Liver (tissue), 9 donors: ENCODE data around the gene NECTIN1. TPM values are rescaled to one million over a fixed set of nuclear protein-coding genes. Genes with fewer than 3 reads are reported as not detected.

Experiments used
- DNase-seq: peaks from one replicate; pipeline ENCODE4 v3.0.0-alpha.2; 2017; ENCODE audit warnings: low spot score
- H3K27ac ChIP-seq, 2 donors: one replicate each; pipeline ENCODE4 v1.7.0; 2013; ENCODE audit warnings: inconsistent platforms in 2 of 2, low read length in 2 of 2, control low read depth in 1 of 2, low read depth in 1 of 2, mild to moderate bottlenecking in 1 of 2
- H3K27me3 ChIP-seq, 4 donors: one replicate each; pipeline versions ENCODE4 v1.6.1 to v1.7.0; 2013; ENCODE audit warnings: low read length in 3 of 4, inconsistent platforms in 1 of 4, mild to moderate bottlenecking in 1 of 4, moderate library complexity in 1 of 4; ENCODE audit not compliant: control insufficient read depth in 4 of 4, insufficient read depth in 4 of 4
- H3K36me3 ChIP-seq, 4 donors: one replicate each; pipeline versions ENCODE4 v1.6.1 to v1.7.0; 2013; ENCODE audit warnings: low read length in 3 of 4, mild to moderate bottlenecking in 3 of 4, low read depth in 1 of 4, moderate library complexity in 1 of 4; ENCODE audit not compliant: control insufficient read depth in 4 of 4, insufficient read depth in 3 of 4
- H3K4me1 ChIP-seq, 4 donors: one replicate each; pipeline versions ENCODE4 v1.6.1 to v1.7.0; 2013; ENCODE audit warnings: low read length in 3 of 4, mild to moderate bottlenecking in 3 of 4, moderate library complexity in 1 of 4; ENCODE audit not compliant: control insufficient read depth in 4 of 4, insufficient read depth in 4 of 4
- H3K4me3 ChIP-seq, 3 donors: one replicate each; pipeline versions ENCODE4 v1.6.1 to v1.7.0; 2013; ENCODE audit warnings: low read length in 3 of 3, control low read depth in 1 of 3, low read depth in 1 of 3, mild to moderate bottlenecking in 1 of 3
- H3K9ac ChIP-seq, 2 donors: one replicate each; pipeline ENCODE4 v1.7.0; 2013; ENCODE audit warnings: low read length in 2 of 2, mild to moderate bottlenecking in 2 of 2, moderate library complexity in 2 of 2, control low read depth in 1 of 2, low read depth in 1 of 2
- H3K9me3 ChIP-seq, 4 donors: one replicate each; pipeline versions ENCODE4 v1.6.1 to v1.7.0; 2013; ENCODE audit warnings: low read length in 3 of 4; ENCODE audit not compliant: control insufficient read depth in 4 of 4
- ATF3 ChIP-seq: IDR thresholded peaks from 2 replicates; pipeline ENCODE4 v1.6.1; 2016; ENCODE audit warnings: antibody characterized with exemption
- CTCF ChIP-seq: fragments of 150-350 bp; IDR thresholded peaks from 2 replicates; pipeline ENCODE4 v1.5.1; 2017; ENCODE audit warnings: improper control_type of control experiment, low read depth, low read length; ENCODE audit not compliant: missing input control
- EGR1 ChIP-seq, 2 donors: IDR thresholded peaks; 2 replicates each; pipeline ENCODE4 v1.6.1; 2016 to 2018; ENCODE audit warnings: antibody characterized with exemption in 2 of 2, low read depth in 2 of 2
- FOXA2 ChIP-seq: IDR thresholded peaks from 2 replicates; pipeline ENCODE4 v1.6.1; 2016; ENCODE audit warnings: antibody characterized with exemption
- GABPA ChIP-seq, 2 donors: IDR thresholded peaks in 1 of 2; conservative IDR thresholded peaks in 1 of 2; 2 replicates each; pipeline ENCODE4 v1.6.1; 2016; ENCODE audit warnings: antibody characterized with exemption in 2 of 2, mild to moderate bottlenecking in 1 of 2, moderate library complexity in 1 of 2
- MAX ChIP-seq: IDR thresholded peaks from 2 replicates; pipeline ENCODE4 v1.6.1; 2016; ENCODE audit warnings: antibody characterized with exemption
- RAD21 ChIP-seq, 2 donors: IDR thresholded peaks; 2 replicates each; pipeline ENCODE4 v1.6.1; 2016; ENCODE audit warnings: antibody characterized with exemption in 2 of 2, mild to moderate bottlenecking in 2 of 2
- YY1 ChIP-seq: IDR thresholded peaks from 2 replicates; pipeline ENCODE4 v1.6.1; 2016; ENCODE audit warnings: antibody characterized with exemption, mild to moderate bottlenecking
- ZBTB33 ChIP-seq: IDR thresholded peaks from 2 replicates; pipeline ENCODE4 v1.6.1; 2016; ENCODE audit warnings: antibody characterized with exemption
- WGBS: extraction: QIAGEN DNeasy Blood & Tissue Kit; methylation state at CpG from one replicate; pipeline ENCODE4 v1.1.7; 2013; 5-methylcytosine and 5-hydroxymethylcytosine counted together
- polyA plus RNA-seq, 2 donors: library from polyadenylated mRNA; stranded (reverse) in 1 of 2; unstranded in 1 of 2; fragments of 200-250 nt in 1 of 2; fragments of >200 nt in 1 of 2; fragmentation: Nextera tagmentation in 1 of 2; extraction: Ambion mirVana in 1 of 2; gene quantifications; one replicate each; pipeline versions ENCODE4 v1.2.1 to v1.2.3, GENCODE V29; 2013 to 2015
- total RNA-seq, 2 donors: library from RNA; depleted of rRNA; stranded (reverse); fragments of >200 nt; gene quantifications; one replicate each; pipeline ENCODE4 v1.2.3, GENCODE V29; 2014
- donor health status: healthy.
- donor health status: healthy.
- donor health status: healthy.
- donor health status: healthy.
- donor health status: healthy.

NECTIN1 gene
- total and polyA plus RNA-seq, 4 donors: 0.69 to 7.7 (median 5.0) TPM

GRCh38 chr11:119728211-119728626 is 781 bp downstream of the NECTIN1 start:
- no peaks in the 10 kb centered on the region for H3K36me3 ChIP-seq
- no peaks in the 10 kb centered on the region for H3K9me3 ChIP-seq
- H3K27me3 ChIP-seq: no peaks in the 10 kb centered on the region
- peak overlapping the region; percentile 49 to 80 for H3K27ac ChIP-seq
- 1% methylated on average over 30 of the region's 30 CpGs for WGBS
- DNase-seq: no peak
- no peak for TF ChIP-seq FOXA2
- no peak for TF ChIP-seq EGR1 (IDR thresholded peaks at IDR 0.05; ENCODE audit: low read depth in 2 of 2)
- TF ChIP-seq GABPA (IDR thresholded peaks at IDR 0.05 in 1 of 2, conservative IDR thresholded peaks at IDR 0.05 in 1 of 2): no peak
- no peak for TF ChIP-seq ATF3
- TF ChIP-seq ZBTB33: no peak
- TF ChIP-seq CTCF: no peak
- no peak for TF ChIP-seq RAD21 (IDR thresholded peaks at IDR 0.05)
- TF ChIP-seq MAX: no peak
- peak overlapping the region; percentile 56 to 86 (median 75) for H3K4me3 ChIP-seq
- peak overlapping the region; percentile 6 to 49 for H3K9ac ChIP-seq
- H3K4me1 ChIP-seq: peaks cover 10 to 29% (median 19%) of the 10 kb centered on the region in 4 donors

- peak overlapping the region; percentile 6 to 49 for H3K9ac ChIP-seq
- TF ChIP-seq YY1: no peak
- peak in 1 of 2 donors; percentile 19 for TF ChIP-seq RAD21 (IDR thresholded peaks at IDR 0.05)
- no peak for TF ChIP-seq CTCF
- H3K27ac ChIP-seq: peak overlapping the region in 1 of 2 donors; percentile 49
- H3K4me3 ChIP-seq: peak overlapping the region; percentile 56 to 86 (median 75)
- H3K9me3 ChIP-seq: no peaks in the 10 kb centered on the region
- no peaks in the 10 kb centered on the region for H3K27me3 ChIP-seq
- DNase-seq: no peak
- WGBS: under 1% methylated on average over 48 of the region's 48 CpGs
- H3K36me3 ChIP-seq: no peaks in the 10 kb centered on the region
- H3K4me1 ChIP-seq: peaks cover 10 to 29% (median 19%) of the 10 kb centered on the region in 4 donors
Measured at GRCh38 chr11:119727523-119728151, 1.4 kb downstream of the NECTIN1 start.
